AG04449 (cell line): ENCODE results near the gene PATJ.

ENCODE experiments used
- CTCF ChIA-PET: fragments of 350-600 bp; formaldehyde crosslinking; extraction: SDS; loops from one replicate; lab custom pipeline; 2021; ENCODE audit warnings: antibody characterized with exemption; lab: Yijun Ruan, JAX
- POLR2A ChIA-PET: fragments of 400-600, 350-600 bp; formaldehyde crosslinking; extraction: SDS; loops from one replicate; lab custom pipeline; 2020; ENCODE audit warnings: antibody characterized with exemption, inconsistent platforms; lab: Yijun Ruan, JAX
- DNase-seq: peaks from one replicate; pipeline ENCODE4 v3.0.0-alpha.2; 2010; ENCODE audit warnings: low read depth, low spot score
- H3K4me3 ChIP-seq: 2 replicates; pipeline ENCODE4 v1.5.1; 2011; ENCODE audit warnings: low read depth, mild to moderate bottlenecking, control low read depth, low read length
- TF ChIP-seq, protein P1 (sequence below): IDR thresholded peaks from one replicate; pipeline ENCODE4 v1.5.1; 2011; ENCODE audit warnings: mild to moderate bottlenecking, moderate library complexity, low read length, control low read depth, inconsistent platforms; ENCODE audit not compliant: insufficient read depth; ENCODE audit errors: missing control alignments

PATJ gene

DNA sequence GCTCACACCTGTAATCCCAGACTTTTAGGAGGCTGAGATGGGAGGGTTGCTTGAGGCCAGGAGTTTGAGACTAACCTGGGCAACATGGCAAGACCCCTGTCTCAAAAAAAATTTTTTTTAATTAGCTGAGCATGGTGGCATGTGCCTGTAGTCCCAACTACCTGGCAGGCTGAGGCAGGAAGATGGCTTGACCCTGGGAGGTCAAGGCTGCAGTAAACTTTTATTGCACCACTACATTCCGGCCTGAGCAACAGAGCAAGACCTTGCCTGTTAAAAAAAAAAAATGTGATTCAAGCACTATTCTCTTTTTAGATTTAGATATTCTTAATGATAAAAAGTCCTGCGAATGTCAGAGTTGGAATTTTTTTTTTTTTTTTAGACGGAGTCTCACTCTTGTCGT is 349.8 kb downstream of the PATJ start:
- ChIA-PET POLR2A (no interaction called here), CTCF (interaction anchor here (4.0 kb wide), 1 partner anchor 9 kb away, joined by 21 read pairs; no protein-coding TSS in a partner anchor)
- TF ChIP-seq, protein P1, sequence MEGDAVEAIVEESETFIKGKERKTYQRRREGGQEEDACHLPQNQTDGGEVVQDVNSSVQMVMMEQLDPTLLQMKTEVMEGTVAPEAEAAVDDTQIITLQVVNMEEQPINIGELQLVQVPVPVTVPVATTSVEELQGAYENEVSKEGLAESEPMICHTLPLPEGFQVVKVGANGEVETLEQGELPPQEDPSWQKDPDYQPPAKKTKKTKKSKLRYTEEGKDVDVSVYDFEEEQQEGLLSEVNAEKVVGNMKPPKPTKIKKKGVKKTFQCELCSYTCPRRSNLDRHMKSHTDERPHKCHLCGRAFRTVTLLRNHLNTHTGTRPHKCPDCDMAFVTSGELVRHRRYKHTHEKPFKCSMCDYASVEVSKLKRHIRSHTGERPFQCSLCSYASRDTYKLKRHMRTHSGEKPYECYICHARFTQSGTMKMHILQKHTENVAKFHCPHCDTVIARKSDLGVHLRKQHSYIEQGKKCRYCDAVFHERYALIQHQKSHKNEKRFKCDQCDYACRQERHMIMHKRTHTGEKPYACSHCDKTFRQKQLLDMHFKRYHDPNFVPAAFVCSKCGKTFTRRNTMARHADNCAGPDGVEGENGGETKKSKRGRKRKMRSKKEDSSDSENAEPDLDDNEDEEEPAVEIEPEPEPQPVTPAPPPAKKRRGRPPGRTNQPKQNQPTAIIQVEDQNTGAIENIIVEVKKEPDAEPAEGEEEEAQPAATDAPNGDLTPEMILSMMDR, result no peak
- DNase-seq, result no peak
- no peak overlapping the region for H3K4me3 ChIP-seq

DNA sequence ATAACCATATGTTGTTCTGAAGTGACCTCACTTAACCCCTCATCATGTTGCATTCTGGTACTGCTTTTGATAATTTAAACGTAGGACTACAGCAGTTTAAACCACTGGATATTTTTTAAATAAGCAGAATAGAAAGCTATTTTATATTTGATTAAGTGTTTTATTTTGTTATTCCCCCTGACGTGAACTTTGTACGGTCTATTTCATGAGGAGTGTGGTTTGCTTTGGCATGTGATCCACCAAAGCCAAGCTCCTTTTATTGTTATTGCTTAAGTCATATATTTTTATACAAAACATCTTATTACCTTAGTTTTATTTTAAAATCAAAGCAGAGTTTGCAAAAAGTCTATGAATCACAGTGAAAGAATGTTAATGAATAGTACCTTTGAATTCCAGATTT is 351.0 kb downstream of the PATJ start:
- no peak overlapping the region for H3K4me3 ChIP-seq
- POLR2A ChIA-PET, result no interaction called here
- CTCF ChIA-PET, result interaction anchor here (1.2 to 4.0 kb wide), 3 partner anchors 10 to 38 kb away, joined by 3 to 21 read pairs (median 9); no protein-coding TSS in a partner anchor
- no peak for DNase-seq
- TF ChIP-seq, protein P1, result no peak

DNA sequence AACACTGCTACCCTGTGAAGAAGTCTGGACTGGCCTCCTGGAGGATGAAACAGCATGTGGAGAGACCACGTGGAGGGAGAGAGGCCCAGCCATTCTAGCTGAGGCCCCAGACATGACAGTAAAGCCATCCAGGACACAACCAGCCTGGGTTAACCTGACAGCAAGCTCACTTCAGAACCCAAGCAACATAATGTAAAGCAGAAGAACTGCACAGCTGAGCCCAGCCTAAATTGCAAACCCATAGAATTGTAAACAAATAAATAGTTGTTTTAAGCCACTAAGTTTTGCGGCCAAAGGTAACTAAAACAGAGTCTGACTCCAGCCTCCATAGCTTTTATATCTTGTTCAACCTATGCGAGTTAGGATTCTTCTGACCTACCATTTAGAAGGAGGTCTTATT is 355.2 kb downstream of the PATJ start:
- CTCF ChIA-PET, result interaction anchor here (1.5 kb wide), 1 partner anchor 15 kb away, joined by 6 read pairs; no protein-coding TSS in a partner anchor
- TF ChIP-seq, protein P1, result no peak
- POLR2A ChIA-PET, result no interaction called here
- DNase-seq, result no peak
- H3K4me3 ChIP-seq, result no peak overlapping the region

- TF ChIP-seq, protein P1, result no peak
- no peak overlapping the region for H3K4me3 ChIP-seq
- ChIA-PET CTCF (no interaction called here), POLR2A (no interaction called here)
- DNase-seq, result no peak
Measured at GRCh38 chr1:62100442-62100841, 358.2 kb downstream of the PATJ start.

- ChIA-PET POLR2A (no interaction called here), CTCF (interaction anchor here (1.3 kb wide), 1 partner anchor 27 kb away, joined by 3 read pairs; no protein-coding TSS in a partner anchor)
- no peak for DNase-seq
- TF ChIP-seq, protein P1, result no peak
- no peak overlapping the region for H3K4me3 ChIP-seq
Measured at GRCh38 chr1:62103846-62104245, 361.6 kb downstream of the PATJ start.

- ChIA-PET CTCF (interaction anchor here (1.3 kb wide), 1 partner anchor 26 kb away, joined by 5 read pairs; no protein-coding TSS in a partner anchor), POLR2A (no interaction called here)
- TF ChIP-seq, protein P1, result no peak
Measured at GRCh38 chr1:62107923-62108322, 365.6 kb downstream of the PATJ start.

More at GRCh38 chr1:62107923-62108322, 365.6 kb downstream of the PATJ start:
- H3K4me3 ChIP-seq, result no peak overlapping the region
- DNase-seq, result no peak
